T-helper 2 cell treated with Interferon-gamma antibody and Interleukin-4, amounts not matched to agents 5 μg/mL and 100 μg/mL, for 36 hours (primary cell): ENCODE data around the gene KIF26B.

Source experiments
- DNase-seq: peaks from one replicate; pipeline ENCODE4 v3.0.0; 2021; ENCODE audit warnings: low spot score
- H3K27ac Mint-ChIP-seq: one replicate; pipeline ENCODE4 v1.8.0; 2021; ENCODE audit warnings: mild to moderate bottlenecking, mixed read lengths
- H3K27me3 Mint-ChIP-seq: one replicate; pipeline ENCODE4 v1.8.0; 2021; ENCODE audit warnings: low read depth, mixed read lengths
- H3K36me3 Mint-ChIP-seq: one replicate; pipeline ENCODE4 v1.8.0; 2021; ENCODE audit warnings: low read depth, mixed read lengths
- H3K4me1 Mint-ChIP-seq: one replicate; pipeline ENCODE4 v1.8.0; 2021; ENCODE audit warnings: low read depth, mixed read lengths
- H3K4me3 Mint-ChIP-seq: one replicate; pipeline ENCODE4 v1.8.0; 2022; ENCODE audit warnings: mild to moderate bottlenecking, moderate library complexity, mixed read lengths
- H3K9me3 Mint-ChIP-seq: one replicate; pipeline ENCODE4 v1.8.0; 2021; ENCODE audit warnings: mixed read lengths

KIF26B gene

GRCh38 chr1:245261786-245262185 is 107.0 kb downstream of the KIF26B start:
- Mint-ChIP-seq H3K4me3 (no peak overlapping the region), H3K36me3 (no peaks in the 10 kb centered on the region)

GRCh38 chr1:245263529-245264095 is 108.8 kb downstream of the KIF26B start:
- Mint-ChIP-seq H3K4me3 (no peak overlapping the region), H3K4me1 (no peaks in the 10 kb centered on the region), H3K27ac (no peak overlapping the region), H3K27me3 (no peaks in the 10 kb centered on the region), H3K36me3 (no peaks in the 10 kb centered on the region), H3K9me3 (no peaks in the 10 kb centered on the region)
- no peak for DNase-seq

More at GRCh38 chr1:245261786-245262185, 107.0 kb downstream of the KIF26B start:
- no peaks in the 10 kb centered on the region for H3K9me3 Mint-ChIP-seq
- H3K27me3 Mint-ChIP-seq: no peaks in the 10 kb centered on the region
- DNase-seq: no peak
- no peak overlapping the region for H3K27ac Mint-ChIP-seq
- no peaks in the 10 kb centered on the region for H3K4me1 Mint-ChIP-seq

- Mint-ChIP-seq H3K9me3 (no peaks in the 10 kb centered on the region), H3K27me3 (no peaks in the 10 kb centered on the region), H3K4me1 (no peaks in the 10 kb centered on the region), H3K27ac (no peak overlapping the region), H3K36me3 (no peaks in the 10 kb centered on the region), H3K4me3 (no peak overlapping the region)
- DNase-seq: no peak
Measured at GRCh38 chr1:245264226-245264625, 109.4 kb downstream of the KIF26B start.

GRCh38 chr1:245266105-245266504 is 111.3 kb downstream of the KIF26B start:
- Mint-ChIP-seq H3K4me3 (no peak overlapping the region), H3K4me1 (no peaks in the 10 kb centered on the region), H3K27me3 (no peaks in the 10 kb centered on the region), H3K9me3 (peaks cover 3% of the 10 kb centered on the region), H3K36me3 (no peaks in the 10 kb centered on the region), H3K27ac (no peak overlapping the region)
- no peak for DNase-seq

- Mint-ChIP-seq H3K4me1 (no peaks in the 10 kb centered on the region), H3K27ac (no peak overlapping the region), H3K4me3 (no peak overlapping the region), H3K27me3 (no peaks in the 10 kb centered on the region), H3K36me3 (no peaks in the 10 kb centered on the region), H3K9me3 (peaks cover 4% of the 10 kb centered on the region)
- DNase-seq: no peak
Measured at GRCh38 chr1:245270063-245270462, 115.3 kb downstream of the KIF26B start.

GRCh38 chr1:245270972-245271371 is 116.2 kb downstream of the KIF26B start:
- H3K36me3 Mint-ChIP-seq: no peaks in the 10 kb centered on the region
- H3K9me3 Mint-ChIP-seq: peaks cover 4% of the 10 kb centered on the region
- H3K27ac Mint-ChIP-seq: no peak overlapping the region
- DNase-seq: no peak
- H3K4me3 Mint-ChIP-seq: no peak overlapping the region
- H3K4me1 Mint-ChIP-seq: no peaks in the 10 kb centered on the region
- H3K27me3 Mint-ChIP-seq: no peaks in the 10 kb centered on the region

- Mint-ChIP-seq H3K9me3 (peaks cover 4% of the 10 kb centered on the region), H3K27ac (no peak overlapping the region), H3K4me3 (no peak overlapping the region), H3K27me3 (no peaks in the 10 kb centered on the region), H3K36me3 (no peaks in the 10 kb centered on the region), H3K4me1 (no peaks in the 10 kb centered on the region)
- no peak for DNase-seq
Measured at GRCh38 chr1:245272676-245273075, 117.9 kb downstream of the KIF26B start.

- Mint-ChIP-seq H3K36me3 (no peaks in the 10 kb centered on the region), H3K27ac (no peak overlapping the region), H3K4me1 (no peaks in the 10 kb centered on the region), H3K27me3 (no peaks in the 10 kb centered on the region), H3K4me3 (no peak overlapping the region), H3K9me3 (no peaks in the 10 kb centered on the region)
- no peak for DNase-seq
Measured at GRCh38 chr1:245276445-245276844, 121.7 kb downstream of the KIF26B start.

- no peaks in the 10 kb centered on the region for H3K4me1 Mint-ChIP-seq
- no peak overlapping the region for H3K4me3 Mint-ChIP-seq
- H3K36me3 Mint-ChIP-seq: no peaks in the 10 kb centered on the region
- H3K27ac Mint-ChIP-seq: no peak overlapping the region
- H3K9me3 Mint-ChIP-seq: no peaks in the 10 kb centered on the region
- H3K27me3 Mint-ChIP-seq: no peaks in the 10 kb centered on the region
- no peak for DNase-seq
Measured at GRCh38 chr1:245277276-245277675, 122.5 kb downstream of the KIF26B start.

GRCh38 chr1:245278846-245279245 is 124.1 kb downstream of the KIF26B start:
- H3K36me3 Mint-ChIP-seq: no peaks in the 10 kb centered on the region
- no peaks in the 10 kb centered on the region for H3K27me3 Mint-ChIP-seq
- H3K4me1 Mint-ChIP-seq: no peaks in the 10 kb centered on the region
- H3K4me3 Mint-ChIP-seq: no peak overlapping the region
- DNase-seq: no peak
- no peak overlapping the region for H3K27ac Mint-ChIP-seq
- no peaks in the 10 kb centered on the region for H3K9me3 Mint-ChIP-seq

- Mint-ChIP-seq H3K27me3 (no peaks in the 10 kb centered on the region), H3K36me3 (no peaks in the 10 kb centered on the region), H3K27ac (no peak overlapping the region), H3K4me1 (no peaks in the 10 kb centered on the region), H3K4me3 (no peak overlapping the region), H3K9me3 (no peaks in the 10 kb centered on the region)
- no peak for DNase-seq
Measured at GRCh38 chr1:245279346-245279745, 124.6 kb downstream of the KIF26B start.

- DNase-seq: no peak
- H3K4me3 Mint-ChIP-seq: no peak overlapping the region
- H3K9me3 Mint-ChIP-seq: no peaks in the 10 kb centered on the region
- H3K27ac Mint-ChIP-seq: no peak overlapping the region
- no peaks in the 10 kb centered on the region for H3K27me3 Mint-ChIP-seq
- no peaks in the 10 kb centered on the region for H3K4me1 Mint-ChIP-seq
- H3K36me3 Mint-ChIP-seq: no peaks in the 10 kb centered on the region
Measured at GRCh38 chr1:245283001-245283400, 128.2 kb downstream of the KIF26B start.

- no peak for DNase-seq
- H3K4me1 Mint-ChIP-seq: no peaks in the 10 kb centered on the region
- no peak overlapping the region for H3K4me3 Mint-ChIP-seq
- no peaks in the 10 kb centered on the region for H3K9me3 Mint-ChIP-seq
- no peak overlapping the region for H3K27ac Mint-ChIP-seq
- no peaks in the 10 kb centered on the region for H3K36me3 Mint-ChIP-seq
- no peaks in the 10 kb centered on the region for H3K27me3 Mint-ChIP-seq
Measured at GRCh38 chr1:245285168-245285567, 130.4 kb downstream of the KIF26B start.

- Mint-ChIP-seq H3K4me3 (no peak overlapping the region), H3K27me3 (no peaks in the 10 kb centered on the region), H3K27ac (no peak overlapping the region), H3K9me3 (no peaks in the 10 kb centered on the region), H3K36me3 (no peaks in the 10 kb centered on the region), H3K4me1 (no peaks in the 10 kb centered on the region)
- DNase-seq: no peak
Measured at GRCh38 chr1:245288796-245289195, 134.0 kb downstream of the KIF26B start.

GRCh38 chr1:245290836-245291235 is 136.1 kb downstream of the KIF26B start:
- no peak for DNase-seq
- no peaks in the 10 kb centered on the region for H3K4me1 Mint-ChIP-seq
- no peaks in the 10 kb centered on the region for H3K36me3 Mint-ChIP-seq
- H3K27ac Mint-ChIP-seq: no peak overlapping the region
- H3K27me3 Mint-ChIP-seq: no peaks in the 10 kb centered on the region
- no peaks in the 10 kb centered on the region for H3K9me3 Mint-ChIP-seq
- H3K4me3 Mint-ChIP-seq: no peak overlapping the region
